WTC11 (cell line): ENCODE measurements around the gene FREM1. TPM values are rescaled to one million over a fixed set of nuclear protein-coding genes. Genes with fewer than 3 reads are reported as not detected.

Experiments used
- ATAC-seq: fragments of 200-7000 bp; cut with Tn5 transposase; 2 replicates; pipeline ENCODE4 v1.10.0; 2021; ENCODE audit warnings: mild to moderate bottlenecking, moderate library complexity
- CTCF ChIA-PET: fragments of 300-600 bp; sonication (Branson Sonifier 250); formaldehyde crosslinking; loops from one replicate; lab custom pipeline; 2021; ENCODE audit warnings: antibody characterized with exemption; lab: Charles Lee
- POLR2A ChIA-PET: fragments of 350-600 bp; sonication (Branson Sonifier 250); formaldehyde crosslinking; loops from one replicate; lab custom pipeline; 2021; ENCODE audit warnings: antibody characterized with exemption; lab: Charles Lee
- DNase-seq: peaks from one replicate; pipeline ENCODE4 v3.0.0; 2021; ENCODE audit warnings: low spot score
- H3K27ac Mint-ChIP-seq: 2 replicates; pipeline ENCODE4 v1.8.0; 2021; ENCODE audit warnings: mixed read lengths
- H3K27me3 Mint-ChIP-seq: 2 replicates; pipeline ENCODE4 v1.8.0; 2021; ENCODE audit warnings: low read depth, mild to moderate bottlenecking, moderate library complexity, mixed read lengths
- H3K36me3 Mint-ChIP-seq: 2 replicates; pipeline ENCODE4 v1.8.0; 2021; ENCODE audit warnings: mixed read lengths
- H3K4me1 Mint-ChIP-seq: 2 replicates; pipeline ENCODE4 v1.8.0; 2022; ENCODE audit warnings: mixed read lengths
- H3K4me3 Mint-ChIP-seq: 2 replicates; pipeline ENCODE4 v1.8.0; 2021; ENCODE audit warnings: mild to moderate bottlenecking, moderate library complexity, mixed read lengths
- H3K9me3 Mint-ChIP-seq: 2 replicates; pipeline ENCODE4 v1.8.0; 2021; ENCODE audit warnings: mixed read lengths
- GRHL2 ChIP-seq: fragments of 250-450 bp; sonication (Bioruptor Pico); IDR thresholded peaks from 2 replicates; pipeline ENCODE4 v1.8.0; 2022; ENCODE audit warnings: mild to moderate bottlenecking, moderate library complexity; ENCODE audit not compliant: insufficient replicate concordance, severe bottlenecking
- GTF2I ChIP-seq: fragments of 250-450 bp; sonication (Bioruptor Pico); conservative IDR thresholded peaks from 2 replicates; pipeline ENCODE4 v1.4.0; 2021; ENCODE audit warnings: mild to moderate bottlenecking
- IRF2 ChIP-seq: sonication (generic); formaldehyde crosslinking; IDR thresholded peaks from 2 replicates; pipeline ENCODE4 v1.8.0; 2022; ENCODE audit warnings: low read depth, missing genetic modification reagents, borderline replicate concordance
- KAT7 ChIP-seq: sonication (generic); formaldehyde crosslinking; IDR thresholded peaks from 2 replicates; pipeline ENCODE4 v1.8.1; 2023; ENCODE audit warnings: missing genetic modification reagents, mild to moderate bottlenecking, borderline replicate concordance
- RORB ChIP-seq: fragments of 250-450 bp; sonication (Bioruptor Pico); IDR thresholded peaks from 2 replicates; pipeline ENCODE4 v1.9.0; 2021; ENCODE audit warnings: mild to moderate bottlenecking
- ZNF671 ChIP-seq: fragments of 250-450 bp; sonication (Bioruptor Pico); IDR thresholded peaks from 2 replicates; pipeline ENCODE4 v1.8.0; 2021; ENCODE audit warnings: mild to moderate bottlenecking
- total RNA-seq: library from RNA; stranded (reverse); gene quantifications from 3 replicates; pipeline ENCODE4 v1.2.3, GENCODE V29; 2021
- TF ChIP-seq, protein P1 (sequence below): sonication (generic); formaldehyde crosslinking; IDR thresholded peaks from 2 replicates; pipeline ENCODE4 v1.8.0; 2022; ENCODE audit warnings: mild to moderate bottlenecking, missing genetic modification reagents
- TF ChIP-seq, protein P2 (sequence below): sonication (generic); formaldehyde crosslinking; IDR thresholded peaks from 2 replicates; pipeline ENCODE4 v1.8.1; 2023; ENCODE audit warnings: mild to moderate bottlenecking, missing genetic modification reagents
- TF ChIP-seq, protein P3 (sequence below): sonication (generic); formaldehyde crosslinking; IDR thresholded peaks from 2 replicates; pipeline ENCODE4 v1.8.1; 2022; ENCODE audit warnings: low read depth, missing genetic modification reagents, borderline replicate concordance
- TF ChIP-seq, protein P4 (sequence below): fragments of 250-450 bp; sonication (Bioruptor Pico); conservative IDR thresholded peaks from 2 replicates; pipeline ENCODE4 v1.9.0; 2021; ENCODE audit warnings: mild to moderate bottlenecking
- TF ChIP-seq, protein P5 (sequence below): sonication (generic); formaldehyde crosslinking; IDR thresholded peaks from 2 replicates; pipeline ENCODE4 v1.8.0; 2023; ENCODE audit warnings: mild to moderate bottlenecking, missing genetic modification reagents
- TF ChIP-seq, protein P6 (sequence below): sonication (generic); formaldehyde crosslinking; IDR thresholded peaks from 2 replicates; pipeline ENCODE4 v1.8.0; 2022; ENCODE audit warnings: mild to moderate bottlenecking, missing genetic modification reagents
- TF ChIP-seq, protein P7 (sequence below): sonication (generic); formaldehyde crosslinking; IDR thresholded peaks from 2 replicates; pipeline ENCODE4 v1.8.0; 2022; ENCODE audit warnings: mild to moderate bottlenecking, missing genetic modification reagents
- TF ChIP-seq, protein P8 (sequence below): fragments of 200-600 bp; IDR thresholded peaks from 2 replicates; pipeline ENCODE4 v1.8.0; 2022; ENCODE audit warnings: antibody characterized with exemption
- TF ChIP-seq, protein P9 (sequence below): sonication (generic); formaldehyde crosslinking; IDR thresholded peaks from 2 replicates; pipeline ENCODE4 v1.8.0; 2023; ENCODE audit warnings: missing genetic modification reagents
- TF ChIP-seq, protein P10 (sequence below): sonication (generic); formaldehyde crosslinking; IDR thresholded peaks from 2 replicates; pipeline ENCODE4 v1.8.1; 2022; ENCODE audit warnings: mild to moderate bottlenecking, missing genetic modification reagents, moderate library complexity, borderline replicate concordance

FREM1 gene
- total RNA-seq, 1 experiment from 2014 or later, result 2.8 TPM

DNA sequence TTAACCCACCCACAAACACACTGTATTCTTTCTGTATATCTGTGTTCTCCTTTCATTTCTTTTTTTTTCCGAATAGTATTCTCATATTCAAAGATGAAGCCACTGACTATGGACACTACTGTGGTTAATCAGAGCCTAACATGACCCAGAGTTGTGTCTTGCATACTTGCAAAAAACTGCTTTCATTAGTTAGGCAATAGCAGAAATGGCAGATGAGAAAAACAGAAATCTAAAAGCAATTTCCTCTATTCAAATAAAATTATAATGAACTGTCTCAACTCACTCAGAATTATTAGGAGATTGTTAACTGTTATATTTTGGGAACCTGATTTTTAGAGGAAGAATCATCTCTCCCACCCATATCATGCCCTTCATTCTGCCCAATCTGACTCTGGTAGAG, 45.9 kb downstream of the FREM1 start (continued):
- TF ChIP-seq IRF2 (CRISPR knock-in tag), result no peak
- TF ChIP-seq, protein P1, sequence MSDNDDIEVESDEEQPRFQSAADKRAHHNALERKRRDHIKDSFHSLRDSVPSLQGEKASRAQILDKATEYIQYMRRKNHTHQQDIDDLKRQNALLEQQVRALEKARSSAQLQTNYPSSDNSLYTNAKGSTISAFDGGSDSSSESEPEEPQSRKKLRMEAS (CRISPR knock-in tag), result no peak
- TF ChIP-seq, protein P2, sequence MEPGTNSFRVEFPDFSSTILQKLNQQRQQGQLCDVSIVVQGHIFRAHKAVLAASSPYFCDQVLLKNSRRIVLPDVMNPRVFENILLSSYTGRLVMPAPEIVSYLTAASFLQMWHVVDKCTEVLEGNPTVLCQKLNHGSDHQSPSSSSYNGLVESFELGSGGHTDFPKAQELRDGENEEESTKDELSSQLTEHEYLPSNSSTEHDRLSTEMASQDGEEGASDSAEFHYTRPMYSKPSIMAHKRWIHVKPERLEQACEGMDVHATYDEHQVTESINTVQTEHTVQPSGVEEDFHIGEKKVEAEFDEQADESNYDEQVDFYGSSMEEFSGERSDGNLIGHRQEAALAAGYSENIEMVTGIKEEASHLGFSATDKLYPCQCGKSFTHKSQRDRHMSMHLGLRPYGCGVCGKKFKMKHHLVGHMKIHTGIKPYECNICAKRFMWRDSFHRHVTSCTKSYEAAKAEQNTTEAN (CRISPR knock-in tag), result no peak
- TF ChIP-seq, all 79 proteins: peak for 0

DNA sequence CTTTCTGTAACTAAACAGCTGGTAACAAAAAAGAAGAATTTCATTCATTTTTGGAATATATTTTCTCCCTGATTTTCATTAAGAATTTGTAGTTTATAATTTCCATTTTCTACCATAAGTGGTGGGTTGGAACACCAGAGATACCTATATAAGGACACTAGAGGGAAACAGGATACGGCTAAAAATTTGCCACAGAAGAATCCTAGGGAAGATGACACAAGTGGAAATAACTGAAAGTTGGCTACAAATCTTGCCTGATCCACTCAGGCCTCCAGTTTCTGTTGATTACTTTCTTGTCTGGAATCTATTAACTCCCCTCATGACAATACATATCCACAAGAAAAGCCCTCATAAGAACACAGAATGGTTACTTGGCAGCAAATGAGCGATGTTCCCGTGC, 46.8 kb downstream of the FREM1 start:
- H3K27me3 Mint-ChIP-seq, result no peaks in the 10 kb centered on the region

DNA sequence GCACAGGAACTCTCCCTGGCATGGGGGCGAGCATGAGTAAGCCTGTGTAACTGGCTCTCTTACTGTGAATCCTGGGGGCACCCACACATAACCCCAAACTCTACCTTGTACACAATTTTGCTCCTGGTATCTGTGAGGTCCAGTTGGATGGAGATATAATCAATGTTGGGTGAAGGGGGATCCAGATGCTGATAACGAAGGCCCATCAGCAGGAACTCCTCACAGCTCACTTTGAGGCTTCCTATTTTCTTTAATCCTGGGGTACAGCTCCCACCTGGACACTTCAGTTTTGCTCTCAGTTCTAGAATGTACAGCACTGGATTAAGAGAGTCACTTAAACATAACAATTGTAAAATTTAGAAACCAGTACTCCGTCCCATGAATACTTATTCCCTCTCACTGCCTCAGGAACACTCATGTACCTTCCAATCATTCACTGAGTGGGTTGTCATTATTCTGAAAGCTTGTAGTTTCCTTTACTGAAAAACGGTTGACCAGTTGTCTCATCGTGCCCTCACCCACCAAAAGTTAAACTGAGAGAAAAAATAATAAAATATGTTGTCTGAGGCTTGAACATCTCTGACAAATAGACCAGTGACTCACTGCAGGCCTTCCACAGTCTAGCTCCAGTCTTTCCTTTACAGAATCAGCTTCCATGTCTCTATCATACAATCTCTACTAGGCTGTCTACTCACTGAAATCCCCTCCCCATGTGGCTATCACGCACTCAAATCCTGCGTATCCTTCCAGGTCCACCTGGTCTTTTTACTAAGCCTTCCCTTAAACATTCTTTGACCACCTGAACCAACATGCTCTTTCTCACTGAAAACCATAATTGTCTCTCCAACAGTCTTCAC, 52.6 kb downstream of the FREM1 start:
- no peak for ATAC-seq
- H3K27me3 Mint-ChIP-seq, result no peaks in the 10 kb centered on the region
- no peak overlapping the region for H3K4me3 Mint-ChIP-seq
- H3K27ac Mint-ChIP-seq, result no peak overlapping the region
- CTCF ChIA-PET, result interaction anchor here (2.4 kb wide), 1 partner anchor 11 kb away, joined by 10 read pairs; no protein-coding TSS in a partner anchor
- POLR2A ChIA-PET, result no interaction called here
- H3K36me3 Mint-ChIP-seq, result no peaks in the 10 kb centered on the region
- DNase-seq, result no peak
- H3K9me3 Mint-ChIP-seq, result no peaks in the 10 kb centered on the region
- H3K4me1 Mint-ChIP-seq, result no peaks in the 10 kb centered on the region
- TF ChIP-seq, protein P3, sequence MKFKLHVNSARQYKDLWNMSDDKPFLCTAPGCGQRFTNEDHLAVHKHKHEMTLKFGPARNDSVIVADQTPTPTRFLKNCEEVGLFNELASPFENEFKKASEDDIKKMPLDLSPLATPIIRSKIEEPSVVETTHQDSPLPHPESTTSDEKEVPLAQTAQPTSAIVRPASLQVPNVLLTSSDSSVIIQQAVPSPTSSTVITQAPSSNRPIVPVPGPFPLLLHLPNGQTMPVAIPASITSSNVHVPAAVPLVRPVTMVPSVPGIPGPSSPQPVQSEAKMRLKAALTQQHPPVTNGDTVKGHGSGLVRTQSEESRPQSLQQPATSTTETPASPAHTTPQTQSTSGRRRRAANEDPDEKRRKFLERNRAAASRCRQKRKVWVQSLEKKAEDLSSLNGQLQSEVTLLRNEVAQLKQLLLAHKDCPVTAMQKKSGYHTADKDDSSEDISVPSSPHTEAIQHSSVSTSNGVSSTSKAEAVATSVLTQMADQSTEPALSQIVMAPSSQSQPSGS (CRISPR knock-in tag), result no peak
- no peak for TF ChIP-seq GRHL2 (CRISPR knock-in tag)
- TF ChIP-seq, protein P4, sequence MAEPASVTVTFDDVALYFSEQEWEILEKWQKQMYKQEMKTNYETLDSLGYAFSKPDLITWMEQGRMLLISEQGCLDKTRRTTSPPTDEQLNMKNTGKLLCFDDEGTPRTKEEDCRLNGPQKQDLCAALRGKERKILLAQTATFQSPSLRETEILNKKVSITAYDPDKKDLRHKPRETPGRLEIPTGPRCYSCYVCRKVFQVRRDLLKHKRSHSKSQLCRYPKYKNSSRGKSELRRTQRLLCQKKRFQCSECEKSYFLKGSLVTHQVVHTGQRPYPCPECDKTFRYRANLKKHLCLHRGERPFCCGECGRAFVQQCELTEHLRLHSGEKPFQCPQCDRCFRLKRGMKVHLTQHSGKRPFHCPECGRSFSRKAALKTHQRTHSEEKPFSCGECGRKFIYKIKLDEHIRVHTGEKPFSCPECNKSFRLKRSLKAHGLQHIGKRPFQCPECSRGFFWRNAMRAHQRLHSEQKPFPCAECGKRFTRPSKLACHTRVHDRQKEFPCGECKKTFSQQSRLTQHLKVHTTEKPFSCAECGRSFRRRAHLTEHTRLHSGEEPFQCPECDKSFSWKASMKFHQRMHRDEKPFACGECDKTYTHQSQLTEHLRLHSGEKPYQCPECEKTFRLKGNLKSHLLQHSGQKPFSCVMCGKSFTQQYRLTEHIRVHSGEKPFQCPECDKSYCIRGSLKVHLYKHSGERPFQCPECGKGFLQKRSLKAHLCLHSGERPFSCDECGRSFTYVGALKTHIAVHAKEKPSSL, result no peak
- TF ChIP-seq, protein P5, sequence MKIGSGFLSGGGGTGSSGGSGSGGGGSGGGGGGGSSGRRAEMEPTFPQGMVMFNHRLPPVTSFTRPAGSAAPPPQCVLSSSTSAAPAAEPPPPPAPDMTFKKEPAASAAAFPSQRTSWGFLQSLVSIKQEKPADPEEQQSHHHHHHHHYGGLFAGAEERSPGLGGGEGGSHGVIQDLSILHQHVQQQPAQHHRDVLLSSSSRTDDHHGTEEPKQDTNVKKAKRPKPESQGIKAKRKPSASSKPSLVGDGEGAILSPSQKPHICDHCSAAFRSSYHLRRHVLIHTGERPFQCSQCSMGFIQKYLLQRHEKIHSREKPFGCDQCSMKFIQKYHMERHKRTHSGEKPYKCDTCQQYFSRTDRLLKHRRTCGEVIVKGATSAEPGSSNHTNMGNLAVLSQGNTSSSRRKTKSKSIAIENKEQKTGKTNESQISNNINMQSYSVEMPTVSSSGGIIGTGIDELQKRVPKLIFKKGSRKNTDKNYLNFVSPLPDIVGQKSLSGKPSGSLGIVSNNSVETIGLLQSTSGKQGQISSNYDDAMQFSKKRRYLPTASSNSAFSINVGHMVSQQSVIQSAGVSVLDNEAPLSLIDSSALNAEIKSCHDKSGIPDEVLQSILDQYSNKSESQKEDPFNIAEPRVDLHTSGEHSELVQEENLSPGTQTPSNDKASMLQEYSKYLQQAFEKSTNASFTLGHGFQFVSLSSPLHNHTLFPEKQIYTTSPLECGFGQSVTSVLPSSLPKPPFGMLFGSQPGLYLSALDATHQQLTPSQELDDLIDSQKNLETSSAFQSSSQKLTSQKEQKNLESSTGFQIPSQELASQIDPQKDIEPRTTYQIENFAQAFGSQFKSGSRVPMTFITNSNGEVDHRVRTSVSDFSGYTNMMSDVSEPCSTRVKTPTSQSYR, result no peak

More for the DNA sequence above, 46.8 kb downstream of the FREM1 start:
- DNase-seq (no peak), ATAC-seq (no peak)
- POLR2A ChIA-PET, result no interaction called here
- no peaks in the 10 kb centered on the region for H3K4me1 Mint-ChIP-seq
- TF ChIP-seq, protein P6, sequence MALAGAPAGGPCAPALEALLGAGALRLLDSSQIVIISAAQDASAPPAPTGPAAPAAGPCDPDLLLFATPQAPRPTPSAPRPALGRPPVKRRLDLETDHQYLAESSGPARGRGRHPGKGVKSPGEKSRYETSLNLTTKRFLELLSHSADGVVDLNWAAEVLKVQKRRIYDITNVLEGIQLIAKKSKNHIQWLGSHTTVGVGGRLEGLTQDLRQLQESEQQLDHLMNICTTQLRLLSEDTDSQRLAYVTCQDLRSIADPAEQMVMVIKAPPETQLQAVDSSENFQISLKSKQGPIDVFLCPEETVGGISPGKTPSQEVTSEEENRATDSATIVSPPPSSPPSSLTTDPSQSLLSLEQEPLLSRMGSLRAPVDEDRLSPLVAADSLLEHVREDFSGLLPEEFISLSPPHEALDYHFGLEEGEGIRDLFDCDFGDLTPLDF (CRISPR knock-in tag), result no peak
- TF ChIP-seq KAT7 (CRISPR knock-in tag), result no peak
- TF ChIP-seq, protein P7, sequence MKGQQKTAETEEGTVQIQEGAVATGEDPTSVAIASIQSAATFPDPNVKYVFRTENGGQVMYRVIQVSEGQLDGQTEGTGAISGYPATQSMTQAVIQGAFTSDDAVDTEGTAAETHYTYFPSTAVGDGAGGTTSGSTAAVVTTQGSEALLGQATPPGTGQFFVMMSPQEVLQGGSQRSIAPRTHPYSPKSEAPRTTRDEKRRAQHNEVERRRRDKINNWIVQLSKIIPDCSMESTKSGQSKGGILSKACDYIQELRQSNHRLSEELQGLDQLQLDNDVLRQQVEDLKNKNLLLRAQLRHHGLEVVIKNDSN (CRISPR knock-in tag), result no peak
- TF ChIP-seq ZNF671, result no peak
- TF ChIP-seq RORB (CRISPR knock-in tag), result no peak
- TF ChIP-seq, protein P8, sequence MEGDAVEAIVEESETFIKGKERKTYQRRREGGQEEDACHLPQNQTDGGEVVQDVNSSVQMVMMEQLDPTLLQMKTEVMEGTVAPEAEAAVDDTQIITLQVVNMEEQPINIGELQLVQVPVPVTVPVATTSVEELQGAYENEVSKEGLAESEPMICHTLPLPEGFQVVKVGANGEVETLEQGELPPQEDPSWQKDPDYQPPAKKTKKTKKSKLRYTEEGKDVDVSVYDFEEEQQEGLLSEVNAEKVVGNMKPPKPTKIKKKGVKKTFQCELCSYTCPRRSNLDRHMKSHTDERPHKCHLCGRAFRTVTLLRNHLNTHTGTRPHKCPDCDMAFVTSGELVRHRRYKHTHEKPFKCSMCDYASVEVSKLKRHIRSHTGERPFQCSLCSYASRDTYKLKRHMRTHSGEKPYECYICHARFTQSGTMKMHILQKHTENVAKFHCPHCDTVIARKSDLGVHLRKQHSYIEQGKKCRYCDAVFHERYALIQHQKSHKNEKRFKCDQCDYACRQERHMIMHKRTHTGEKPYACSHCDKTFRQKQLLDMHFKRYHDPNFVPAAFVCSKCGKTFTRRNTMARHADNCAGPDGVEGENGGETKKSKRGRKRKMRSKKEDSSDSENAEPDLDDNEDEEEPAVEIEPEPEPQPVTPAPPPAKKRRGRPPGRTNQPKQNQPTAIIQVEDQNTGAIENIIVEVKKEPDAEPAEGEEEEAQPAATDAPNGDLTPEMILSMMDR, result no peak
- TF ChIP-seq, protein P9, sequence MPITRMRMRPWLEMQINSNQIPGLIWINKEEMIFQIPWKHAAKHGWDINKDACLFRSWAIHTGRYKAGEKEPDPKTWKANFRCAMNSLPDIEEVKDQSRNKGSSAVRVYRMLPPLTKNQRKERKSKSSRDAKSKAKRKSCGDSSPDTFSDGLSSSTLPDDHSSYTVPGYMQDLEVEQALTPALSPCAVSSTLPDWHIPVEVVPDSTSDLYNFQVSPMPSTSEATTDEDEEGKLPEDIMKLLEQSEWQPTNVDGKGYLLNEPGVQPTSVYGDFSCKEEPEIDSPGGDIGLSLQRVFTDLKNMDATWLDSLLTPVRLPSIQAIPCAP, result no peak
- TF ChIP-seq, protein P10, sequence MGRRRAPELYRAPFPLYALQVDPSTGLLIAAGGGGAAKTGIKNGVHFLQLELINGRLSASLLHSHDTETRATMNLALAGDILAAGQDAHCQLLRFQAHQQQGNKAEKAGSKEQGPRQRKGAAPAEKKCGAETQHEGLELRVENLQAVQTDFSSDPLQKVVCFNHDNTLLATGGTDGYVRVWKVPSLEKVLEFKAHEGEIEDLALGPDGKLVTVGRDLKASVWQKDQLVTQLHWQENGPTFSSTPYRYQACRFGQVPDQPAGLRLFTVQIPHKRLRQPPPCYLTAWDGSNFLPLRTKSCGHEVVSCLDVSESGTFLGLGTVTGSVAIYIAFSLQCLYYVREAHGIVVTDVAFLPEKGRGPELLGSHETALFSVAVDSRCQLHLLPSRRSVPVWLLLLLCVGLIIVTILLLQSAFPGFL, result no peak
- TF ChIP-seq GTF2I (CRISPR knock-in tag), result no peak
- H3K27ac Mint-ChIP-seq, result no peak overlapping the region
- H3K4me3 Mint-ChIP-seq, result no peak overlapping the region
- no peaks in the 10 kb centered on the region for H3K36me3 Mint-ChIP-seq
- H3K9me3 Mint-ChIP-seq, result no peaks in the 10 kb centered on the region
- CTCF ChIA-PET, result no interaction called here
